GM13977 (cell line): ENCODE data around the gene PRRC2C.
A peak's percentile ranks its signal among the peaks of the same experiment; 100 is the strongest.
"Not testable (repeated sequence)": the region's sequence is repeated elsewhere in the genome, so short reads cannot be mapped to it uniquely, and the experiment has no call there.

Source experiments
- DNase-seq: peaks from one replicate; pipeline ENCODE4 v3.0.0; 2012; ENCODE audit warnings: low spot score
- in situ Hi-C: fragments of 300-500 bp; cut with MboI; formaldehyde crosslinking; loops from one replicate; pipeline ENCODE4 v1.12.0; 2022; ENCODE audit warnings: low sequenced_read_pairs, low pct_unique_long_range_greater_than_20kb, mixed read lengths, inconsistent platforms; ENCODE audit not compliant: unreplicated experiment
- TF ChIP-seq, protein P1 (sequence below): IDR thresholded peaks from 2 replicates; pipeline ENCODE4 v1.5.1; 2012; ENCODE audit warnings: mild to moderate bottlenecking, control low read depth; ENCODE audit not compliant: insufficient read depth; ENCODE audit errors: extremely low read depth, missing control alignments

The PRRC2C gene

DNA sequence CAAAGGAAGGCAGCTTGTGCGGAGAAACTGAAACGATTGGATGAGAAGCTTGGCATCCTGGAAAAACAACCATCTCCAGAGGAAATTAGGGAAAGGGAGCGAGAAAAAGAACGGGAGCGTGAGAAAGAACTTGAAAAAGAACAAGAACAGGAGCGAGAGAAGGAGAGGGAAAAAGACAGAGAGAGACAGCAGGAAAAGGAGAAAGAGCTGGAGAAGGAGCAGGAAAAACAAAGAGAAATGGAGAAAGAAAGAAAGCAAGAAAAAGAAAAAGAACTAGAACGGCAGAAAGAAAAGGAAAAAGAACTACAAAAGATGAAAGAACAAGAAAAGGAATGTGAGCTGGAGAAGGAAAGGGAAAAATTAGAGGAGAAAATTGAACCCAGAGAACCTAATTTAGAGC is 47.2 kb downstream of the PRRC2C start:
- in situ Hi-C loops: no loop called here
- no peak for DNase-seq
- TF ChIP-seq, protein P1, sequence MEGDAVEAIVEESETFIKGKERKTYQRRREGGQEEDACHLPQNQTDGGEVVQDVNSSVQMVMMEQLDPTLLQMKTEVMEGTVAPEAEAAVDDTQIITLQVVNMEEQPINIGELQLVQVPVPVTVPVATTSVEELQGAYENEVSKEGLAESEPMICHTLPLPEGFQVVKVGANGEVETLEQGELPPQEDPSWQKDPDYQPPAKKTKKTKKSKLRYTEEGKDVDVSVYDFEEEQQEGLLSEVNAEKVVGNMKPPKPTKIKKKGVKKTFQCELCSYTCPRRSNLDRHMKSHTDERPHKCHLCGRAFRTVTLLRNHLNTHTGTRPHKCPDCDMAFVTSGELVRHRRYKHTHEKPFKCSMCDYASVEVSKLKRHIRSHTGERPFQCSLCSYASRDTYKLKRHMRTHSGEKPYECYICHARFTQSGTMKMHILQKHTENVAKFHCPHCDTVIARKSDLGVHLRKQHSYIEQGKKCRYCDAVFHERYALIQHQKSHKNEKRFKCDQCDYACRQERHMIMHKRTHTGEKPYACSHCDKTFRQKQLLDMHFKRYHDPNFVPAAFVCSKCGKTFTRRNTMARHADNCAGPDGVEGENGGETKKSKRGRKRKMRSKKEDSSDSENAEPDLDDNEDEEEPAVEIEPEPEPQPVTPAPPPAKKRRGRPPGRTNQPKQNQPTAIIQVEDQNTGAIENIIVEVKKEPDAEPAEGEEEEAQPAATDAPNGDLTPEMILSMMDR: no peak

DNA sequence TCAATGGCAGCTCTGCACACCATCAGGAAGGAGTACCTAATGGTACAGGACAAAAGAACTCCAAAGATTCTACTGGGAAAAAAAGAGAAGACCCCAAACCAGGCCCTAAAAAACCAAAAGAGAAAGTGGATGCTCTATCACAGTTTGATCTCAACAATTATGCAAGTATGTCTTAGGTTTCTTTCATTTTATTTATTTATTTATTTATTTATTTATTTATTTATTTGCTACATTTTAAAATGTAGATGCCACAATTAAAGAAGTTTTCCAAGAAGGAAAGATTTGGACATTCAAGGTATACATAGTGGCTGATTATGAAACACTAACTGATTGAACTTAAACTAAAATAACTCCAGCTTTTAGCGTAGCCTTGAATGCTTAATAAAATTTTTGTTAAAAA is 60.2 kb downstream of the PRRC2C start:
- in situ Hi-C loops: no loop called here
- DNase-seq: no peak
- TF ChIP-seq, protein P1: no peak

DNA sequence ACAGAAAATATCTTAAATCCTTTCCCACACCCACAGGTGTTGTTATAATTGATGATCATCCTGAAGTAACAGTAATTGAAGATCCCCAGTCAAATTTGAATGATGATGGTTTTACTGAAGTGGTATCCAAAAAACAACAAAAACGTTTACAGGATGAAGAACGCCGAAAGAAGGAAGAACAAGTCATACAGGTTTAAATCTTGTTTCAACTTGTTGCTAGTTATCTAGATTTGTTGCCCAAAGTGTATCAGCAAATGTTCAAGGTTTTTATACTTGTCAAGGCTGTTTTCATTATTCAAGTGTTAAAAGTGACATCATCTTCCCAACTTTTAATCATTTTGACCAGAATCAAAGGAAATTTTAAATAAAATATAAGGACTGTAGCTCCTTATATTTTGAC is 64.7 kb downstream of the PRRC2C start:
- DNase-seq: no peak
- TF ChIP-seq, protein P1: no peak
- in situ Hi-C loops: no loop called here

DNA sequence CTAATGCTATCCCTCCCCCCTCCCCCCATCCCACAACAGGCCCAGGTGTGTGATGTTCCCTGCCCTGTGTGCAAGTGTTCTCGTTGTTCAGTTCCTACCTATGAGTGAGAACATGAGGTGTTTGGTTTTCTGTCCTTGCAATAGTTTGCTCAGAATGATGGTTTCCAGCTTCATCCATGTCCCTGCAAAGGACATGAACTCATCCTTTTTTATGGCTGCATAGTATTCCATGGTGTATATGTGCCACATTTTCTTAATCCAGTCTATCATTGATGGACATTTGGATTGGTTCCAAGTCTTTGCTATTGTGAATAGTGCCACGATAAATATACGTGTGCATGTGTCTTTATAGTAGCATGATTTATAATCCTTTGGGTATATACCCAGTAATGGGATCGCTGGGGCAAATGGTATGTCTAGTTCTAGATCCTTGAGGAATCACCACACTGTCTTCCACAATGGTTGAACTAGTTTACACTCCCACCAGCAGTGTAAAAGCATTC is 65.3 kb downstream of the PRRC2C start:
- in situ Hi-C loops, DNase-seq: not testable (repeated sequence)

DNA sequence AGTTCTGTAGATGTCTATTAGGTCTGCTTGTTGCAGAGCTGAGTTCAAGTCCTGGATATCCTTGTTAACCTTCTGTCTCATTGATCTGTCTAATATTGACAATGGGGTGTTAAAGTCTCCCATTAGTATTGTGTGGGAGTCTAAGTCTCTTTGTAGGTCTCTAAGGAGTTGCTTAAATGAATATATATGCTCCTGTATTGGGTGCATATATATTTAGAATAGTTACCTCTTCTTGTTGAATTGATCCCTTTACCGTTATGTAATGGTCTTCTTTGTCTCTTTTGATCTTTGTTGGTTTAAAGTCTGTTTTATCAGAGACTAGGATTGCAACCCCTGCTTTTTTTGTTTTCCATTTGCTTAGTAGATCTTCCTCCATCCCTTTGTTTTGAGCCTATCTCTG is 68.6 kb downstream of the PRRC2C start:
- in situ Hi-C loops, DNase-seq: not testable (repeated sequence)

DNA sequence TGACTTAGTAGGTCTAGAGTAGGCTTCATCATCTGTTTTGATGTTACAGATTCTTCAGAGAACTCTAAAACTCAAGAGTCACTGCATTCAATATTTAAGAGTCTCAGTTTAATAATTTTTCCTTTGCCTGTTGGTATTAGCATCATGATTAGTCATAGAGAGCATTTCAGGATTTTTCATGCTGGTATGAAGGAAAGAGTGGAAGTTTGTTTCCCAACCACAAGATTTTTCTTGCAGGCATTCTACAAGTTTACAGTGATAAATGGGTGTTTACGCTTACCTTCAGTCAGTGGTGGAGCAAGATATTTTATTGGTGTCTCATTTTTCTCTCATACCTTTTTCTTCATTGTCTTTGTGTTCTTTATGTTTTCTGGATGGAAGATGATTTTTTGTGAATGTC is 78.3 kb downstream of the PRRC2C start:
- TF ChIP-seq, protein P1: no peak
- no peak for DNase-seq
- in situ Hi-C loops: no loop called here

DNA sequence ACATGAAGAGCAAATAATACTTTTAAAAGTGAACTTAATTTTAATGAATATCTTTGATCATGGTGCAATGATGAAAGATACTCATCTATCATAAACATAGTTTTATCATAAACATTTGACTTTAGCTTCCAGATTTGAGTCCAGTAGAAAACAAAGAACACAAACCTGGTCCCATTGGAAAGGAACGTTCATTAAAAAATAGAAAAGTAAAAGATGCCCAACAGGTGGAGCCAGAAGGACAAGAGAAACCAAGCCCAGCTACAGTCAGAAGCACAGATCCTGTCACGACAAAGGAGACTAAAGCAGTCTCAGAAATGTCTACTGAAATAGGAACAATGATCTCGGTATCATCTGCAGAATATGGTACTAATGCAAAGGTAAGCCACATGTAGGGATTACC is 81.1 kb downstream of the PRRC2C start:
- DNase-seq: no peak
- TF ChIP-seq, protein P1: peak; percentile 6
- in situ Hi-C loops: no loop called here

DNA sequence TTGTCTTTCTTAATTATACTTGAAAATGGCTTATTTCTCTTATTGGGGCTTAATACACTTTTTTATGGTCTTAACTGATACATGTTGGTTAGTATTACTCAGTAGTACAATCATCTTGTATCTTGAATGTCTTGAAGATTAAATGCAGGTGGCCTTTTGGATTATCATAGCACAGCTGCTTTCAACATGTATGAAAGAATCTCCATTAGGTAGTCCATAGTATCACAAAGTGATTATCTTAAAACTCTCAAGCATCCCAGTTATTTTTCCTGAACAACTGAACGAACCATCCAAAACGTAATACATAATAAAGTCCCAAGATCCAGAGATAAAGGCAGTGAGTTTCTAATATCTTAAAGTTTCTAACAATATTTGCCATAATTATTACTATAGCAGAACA is 85.0 kb downstream of the PRRC2C start:
- in situ Hi-C loops: no loop called here
- TF ChIP-seq, protein P1: no peak
- no peak for DNase-seq
